ENCODE measurements around the gene ALDH3B2. TPM values are rescaled to one million over a fixed set of nuclear protein-coding genes. Genes with fewer than 3 reads are reported as not detected.

ALDH3B2 gene
- total and polyA plus RNA-seq, 2 donors (not counting 1 experiment from before 2014, with no cell fraction given), result 0.09 TPM; not detected in 1

DNA sequence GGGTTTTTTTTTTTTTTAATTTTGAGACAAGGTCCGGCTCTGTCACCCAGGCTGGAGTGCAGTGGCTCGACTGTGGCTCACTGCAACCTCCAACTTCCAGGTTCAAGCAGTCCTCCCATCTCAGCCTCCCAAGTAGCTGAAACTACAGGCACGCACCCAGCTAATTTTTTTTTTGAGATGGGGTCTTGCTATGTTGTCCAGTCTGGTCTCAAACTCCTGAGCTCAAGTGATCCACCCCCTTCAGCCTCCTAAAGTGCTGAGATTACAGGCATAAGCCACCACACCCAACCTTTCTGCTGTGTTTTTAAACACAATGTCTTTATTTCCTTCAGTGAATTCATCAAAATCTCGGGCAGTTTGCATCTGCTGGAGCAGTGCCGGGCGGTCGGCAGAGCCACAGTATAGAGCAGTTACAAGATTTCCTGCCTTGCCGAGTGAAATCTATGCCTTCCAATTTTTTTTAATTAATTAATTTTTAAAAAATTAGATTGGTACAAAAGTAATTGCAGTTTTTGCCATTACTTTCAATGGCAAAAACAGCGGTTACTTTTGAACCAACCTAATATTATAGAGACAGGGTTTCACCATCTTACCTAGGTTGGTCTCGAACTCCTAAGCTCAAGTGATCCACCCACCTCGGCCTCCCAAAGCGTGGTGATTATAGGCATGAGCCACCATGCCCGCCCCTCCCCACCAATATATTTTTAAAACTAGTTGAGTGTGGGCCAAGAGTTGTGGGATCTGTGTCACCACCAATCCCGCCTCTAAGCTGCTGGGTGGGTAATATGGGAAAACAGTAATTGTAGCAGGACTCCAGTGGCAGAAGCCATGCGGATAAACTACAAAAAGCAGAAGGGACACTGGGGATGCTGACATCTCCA is 21.2 kb downstream of the ALDH3B2 start:
- WGBS (ENCODE audit: insufficient coverage), result 100% methylated on average over 1 of the region's 15 CpGs
- ChIA-PET POLR2A (no interaction called here), CTCF (interaction anchor here (1.5 to 9.2 kb wide), 2 partner anchors 6 to 80 kb away, joined by 6 to 149 read pairs; no protein-coding TSS in a partner anchor)
- Histone ChIP-seq H3K4me1 (ENCODE audit: control insufficient read depth in 2 of 2, insufficient read depth in 2 of 2, low read length in 2 of 2) (peaks cover 25 to 30% of the 10 kb centered on the region in 2 donors), H3K9ac (ENCODE audit: low read length) (no peak overlapping the region), H3K27me3 (replicated peaks in 1 of 4; ENCODE audit: control extremely low read depth in 1 of 4, control insufficient read depth in 3 of 4, insufficient read depth in 4 of 4, low read length in 3 of 4) (no peaks in the 10 kb centered on the region), H3K4me3 (ENCODE audit: control extremely low read depth in 1 of 5, extremely low read depth in 1 of 5, insufficient read depth in 1 of 5, low read depth in 2 of 5, low read length in 4 of 5) (no peak overlapping the region), H3K36me3 (replicated peaks in 1 of 2; ENCODE audit: control extremely low read depth in 1 of 2, control insufficient read depth in 1 of 2, extremely low read depth in 1 of 2, insufficient read depth in 2 of 2, low read length in 1 of 2) (no peaks in the 10 kb centered on the region), H3K27ac (ENCODE audit: low read length in 2 of 2) (no peak overlapping the region), H3K79me2 (ENCODE audit: control insufficient read depth, insufficient read depth, low read length) (no peaks in the 10 kb centered on the region), H2AFZ (ENCODE audit: insufficient read depth, low read depth, low read length, poor library complexity, severe bottlenecking) (no peak overlapping the region), H3K4me2 (replicated peaks; ENCODE audit: low read depth, low read length, poor library complexity, severe bottlenecking) (no peak overlapping the region), H3K9me3 (ENCODE audit: control extremely low read depth in 1 of 3, control insufficient read depth in 2 of 3, insufficient read depth in 1 of 3, low read length in 2 of 3) (peaks cover 0 to 46% (median 15%) of the 10 kb centered on the region in 3 donors), H4K20me1 (ENCODE audit: control insufficient read depth, insufficient read depth, low read length, poor library complexity, severe bottlenecking) (no peaks in the 10 kb centered on the region)
- Mint-ChIP-seq H3K4me1 (peaks cover 31% of the 10 kb centered on the region), H3K27me3 (no peaks in the 10 kb centered on the region), H3K27ac (no peak overlapping the region), H3K4me3 (no peak overlapping the region), H3K9me3 (ENCODE audit: insufficient read depth) (no peaks in the 10 kb centered on the region)
- no peak for DNase-seq
- TF ChIP-seq EZH2 (IDR thresholded peaks at IDR 0.05; ENCODE audit: borderline replicate concordance, insufficient read depth, low read depth, low read length, poor library complexity, severe bottlenecking), result no peak
- TF ChIP-seq, protein P1, sequence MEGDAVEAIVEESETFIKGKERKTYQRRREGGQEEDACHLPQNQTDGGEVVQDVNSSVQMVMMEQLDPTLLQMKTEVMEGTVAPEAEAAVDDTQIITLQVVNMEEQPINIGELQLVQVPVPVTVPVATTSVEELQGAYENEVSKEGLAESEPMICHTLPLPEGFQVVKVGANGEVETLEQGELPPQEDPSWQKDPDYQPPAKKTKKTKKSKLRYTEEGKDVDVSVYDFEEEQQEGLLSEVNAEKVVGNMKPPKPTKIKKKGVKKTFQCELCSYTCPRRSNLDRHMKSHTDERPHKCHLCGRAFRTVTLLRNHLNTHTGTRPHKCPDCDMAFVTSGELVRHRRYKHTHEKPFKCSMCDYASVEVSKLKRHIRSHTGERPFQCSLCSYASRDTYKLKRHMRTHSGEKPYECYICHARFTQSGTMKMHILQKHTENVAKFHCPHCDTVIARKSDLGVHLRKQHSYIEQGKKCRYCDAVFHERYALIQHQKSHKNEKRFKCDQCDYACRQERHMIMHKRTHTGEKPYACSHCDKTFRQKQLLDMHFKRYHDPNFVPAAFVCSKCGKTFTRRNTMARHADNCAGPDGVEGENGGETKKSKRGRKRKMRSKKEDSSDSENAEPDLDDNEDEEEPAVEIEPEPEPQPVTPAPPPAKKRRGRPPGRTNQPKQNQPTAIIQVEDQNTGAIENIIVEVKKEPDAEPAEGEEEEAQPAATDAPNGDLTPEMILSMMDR (IDR thresholded peaks at IDR 0.05), result no peak
- intact Hi-C loops (cut with micrococcal nuclease), result no loop called here
- ATAC-seq (ENCODE audit: low read depth), result no peak
